OCI-M1 (cell line): Measurements from ENCODE around the gene KLK3.
A peak's percentile ranks its signal among the peaks of the same experiment; 100 is the strongest.

Experiments
- DNase-seq: peaks from one replicate; lab custom pipeline; 2025; lab: John Stamatoyannopoulos, UW

Gene KLK3

DNA sequence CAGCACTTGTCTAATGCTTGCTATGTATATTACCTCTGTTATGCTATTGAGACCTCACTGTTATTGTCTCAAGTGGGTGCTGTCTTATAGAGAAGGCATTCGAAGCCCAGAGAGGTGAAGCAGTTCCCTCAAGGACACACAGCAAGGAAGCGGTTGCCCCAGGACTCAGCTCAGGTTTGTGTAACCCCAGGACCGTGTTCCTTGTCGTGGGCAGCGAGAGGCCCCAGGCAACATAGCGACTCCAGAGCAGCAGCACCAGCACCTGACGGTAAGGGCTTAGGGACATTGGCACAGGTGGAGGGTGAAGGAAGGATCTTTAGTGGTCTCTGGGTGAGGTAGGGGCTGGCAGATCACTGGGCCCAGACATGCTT, 23.7 kb upstream of the KLK3 start:
- DNase-seq: no peak

DNA sequence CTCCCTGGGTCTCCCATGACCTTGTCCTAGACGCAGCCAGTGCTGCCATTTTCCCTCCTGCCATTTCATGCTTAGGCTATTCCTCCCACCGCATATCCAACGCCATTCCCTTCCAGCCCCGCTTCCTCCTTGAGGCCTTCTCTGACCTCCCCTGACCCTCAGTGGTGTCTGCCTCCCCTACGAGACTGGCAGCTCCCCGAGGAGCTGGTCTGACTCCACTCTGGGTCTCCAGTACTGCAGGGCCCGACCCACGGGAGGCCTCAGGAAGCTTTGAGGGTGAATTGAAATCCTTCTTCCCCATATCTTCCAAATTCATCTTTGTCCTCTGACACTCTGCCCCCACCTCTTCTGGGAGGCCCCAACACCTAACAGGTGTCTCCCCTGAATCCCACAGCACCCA, 22.0 kb upstream of the KLK3 start:
- no peak for DNase-seq

DNA sequence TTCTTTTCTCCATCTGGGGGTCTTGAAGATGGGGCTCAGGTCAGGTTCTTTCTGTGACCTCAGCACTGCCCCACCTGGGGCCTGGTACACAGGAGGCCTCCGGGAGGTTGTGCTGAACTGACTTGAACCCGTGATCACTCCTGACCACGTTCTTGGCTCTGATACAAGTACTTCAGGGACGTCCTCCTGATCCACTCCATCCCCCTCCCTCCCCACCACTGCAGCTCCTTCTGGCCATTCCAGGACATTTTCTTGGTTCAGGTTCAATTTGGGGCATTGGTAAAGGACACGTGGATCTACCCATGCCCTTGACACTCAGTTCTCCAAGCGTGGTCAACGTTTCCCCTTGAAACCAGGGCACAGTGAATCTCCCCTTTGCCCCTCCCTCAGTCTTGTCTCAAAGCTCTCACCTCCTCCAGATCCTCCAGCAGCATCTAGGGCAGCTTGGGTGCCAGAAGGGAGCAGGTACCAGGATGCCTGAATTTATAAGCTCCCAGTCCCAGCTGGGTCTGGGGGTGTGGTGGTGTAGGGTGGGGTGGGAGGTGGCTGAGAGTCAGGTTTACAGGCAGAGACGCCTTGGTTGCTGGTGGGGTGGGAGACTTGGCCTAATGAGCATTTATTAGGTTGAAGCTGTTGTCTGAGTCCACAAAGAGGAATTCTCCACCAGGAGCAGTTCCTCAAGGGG, 21.5 kb upstream of the KLK3 start, which contains the start of gene KLK15:
KLK15 (minus strand) TSS at position 458 of the 685 bp plus-strand sequence. CDS start 2,082 bp downstream, outside the sequence.
- no peak for DNase-seq

DNA sequence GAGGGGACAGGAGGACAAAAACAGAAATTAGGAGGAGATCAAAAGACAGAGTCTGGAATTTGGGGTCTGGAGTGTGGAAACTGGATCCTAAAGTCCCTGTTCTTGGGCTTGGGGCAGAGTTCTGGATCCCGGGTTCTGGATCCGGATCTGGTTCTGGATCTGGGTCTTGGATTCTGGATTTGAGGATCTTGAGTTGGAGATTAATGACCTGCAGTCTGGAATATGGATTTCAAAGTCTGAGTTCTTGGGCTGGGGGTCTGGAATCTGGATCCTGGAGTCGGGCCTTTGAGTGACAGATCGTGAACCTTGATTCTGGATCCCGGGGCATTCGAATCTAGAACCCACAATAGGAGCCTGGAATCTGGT, 20.9 kb upstream of the KLK3 start:
- DNase-seq: no peak

DNA sequence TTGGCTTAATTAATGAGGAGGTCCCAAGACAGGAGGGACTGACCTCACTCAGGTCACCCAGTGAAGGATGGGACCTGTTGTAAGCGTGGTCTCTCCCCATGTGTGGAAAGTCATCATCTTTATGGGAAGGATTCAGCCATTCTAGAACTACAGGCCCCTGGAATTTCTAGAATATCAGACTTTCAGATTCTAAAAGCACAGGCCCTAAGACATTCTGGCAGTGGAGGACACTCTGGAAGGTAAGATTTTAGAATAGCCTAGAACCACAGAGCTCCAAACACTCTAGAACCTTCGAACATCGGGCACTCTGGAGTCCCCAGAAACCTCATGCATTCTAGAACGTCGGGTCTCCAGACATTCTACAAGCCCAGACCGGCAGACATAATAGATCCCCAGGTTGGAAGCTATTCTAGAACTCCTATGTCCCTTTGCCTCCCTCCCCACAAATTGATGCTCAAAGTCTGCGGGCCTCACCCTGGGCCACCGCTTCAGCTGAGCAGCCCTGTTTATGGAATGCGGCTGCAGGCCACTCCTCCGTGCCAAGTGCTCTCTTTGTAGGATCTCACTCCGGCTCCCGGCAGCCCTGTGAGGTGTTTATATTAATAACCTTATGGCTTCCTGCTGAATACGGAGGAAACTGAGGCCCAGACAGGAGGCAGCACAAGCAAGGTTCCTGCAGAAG, 19.5 kb upstream of the KLK3 start:
- no peak for DNase-seq

DNA sequence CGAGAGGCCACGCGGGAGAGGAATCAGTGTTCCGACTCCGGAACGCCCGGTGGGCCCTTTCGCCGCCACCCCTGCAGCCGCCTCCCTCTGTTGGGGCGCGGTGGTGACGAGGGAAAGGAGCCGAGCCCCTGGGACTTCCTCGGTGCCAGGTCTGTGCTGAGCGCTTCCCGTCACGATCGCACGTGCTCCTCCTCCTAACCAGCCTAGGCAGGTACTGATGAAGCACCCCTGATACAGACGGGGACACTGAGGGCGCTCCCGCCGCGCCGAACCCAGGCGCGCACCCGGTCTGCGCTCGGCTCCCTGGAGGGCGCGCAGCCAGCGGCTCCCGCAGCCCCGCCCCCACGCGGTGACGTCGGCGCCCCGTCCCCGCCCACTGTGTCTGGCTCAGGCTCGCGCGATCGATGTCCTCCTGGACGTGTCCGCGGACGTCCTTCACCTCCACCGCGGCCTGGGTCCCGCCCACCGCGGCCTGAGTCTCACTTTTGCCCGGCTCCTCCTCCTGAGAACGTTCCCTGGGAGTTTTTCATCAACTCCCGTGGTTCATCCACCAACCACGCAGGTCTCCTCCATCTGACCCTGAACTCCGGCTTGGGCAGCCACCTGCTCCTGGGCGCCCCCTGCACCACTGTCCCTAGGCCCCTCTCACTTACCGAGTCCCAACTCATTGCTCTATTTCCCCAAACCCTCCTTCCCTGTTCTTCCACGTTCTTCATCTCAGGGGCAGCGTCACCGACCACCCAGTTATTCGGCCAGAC, 18.8 kb upstream of the KLK3 start:
- peak; percentile 59 for DNase-seq

DNA sequence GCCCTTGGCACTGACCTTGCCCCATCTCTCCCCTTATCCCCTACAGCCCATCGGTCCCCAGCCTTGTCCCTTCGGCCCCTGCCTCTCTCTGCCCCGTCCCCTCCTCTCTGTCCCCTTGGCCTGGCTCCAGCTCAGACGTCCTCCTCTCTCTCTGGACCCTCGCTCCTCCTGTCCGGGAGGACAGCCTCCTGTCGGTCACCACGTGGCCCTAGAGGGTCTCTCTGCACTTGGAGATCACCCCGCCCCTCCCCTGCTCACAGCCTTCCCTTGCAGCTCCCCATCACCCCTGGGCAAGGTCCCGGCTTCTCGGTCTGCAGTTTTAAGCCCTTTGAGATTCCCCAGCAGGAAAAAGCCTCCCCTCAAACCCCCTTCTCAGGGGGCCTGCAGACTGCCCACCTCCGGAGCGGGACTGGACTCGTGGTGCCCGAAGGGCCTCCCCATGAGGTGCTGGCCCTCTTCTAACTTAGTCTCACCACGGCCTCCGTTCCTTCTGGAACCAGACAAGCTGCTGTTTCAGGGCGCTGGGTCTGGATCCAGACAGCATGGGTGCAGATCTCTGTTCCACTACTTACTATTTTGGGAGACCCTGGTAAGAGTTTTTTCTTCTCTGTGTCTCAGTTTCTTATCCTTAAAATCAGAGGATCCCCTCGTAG, 18.0 kb upstream of the KLK3 start:
- no peak for DNase-seq

DNA sequence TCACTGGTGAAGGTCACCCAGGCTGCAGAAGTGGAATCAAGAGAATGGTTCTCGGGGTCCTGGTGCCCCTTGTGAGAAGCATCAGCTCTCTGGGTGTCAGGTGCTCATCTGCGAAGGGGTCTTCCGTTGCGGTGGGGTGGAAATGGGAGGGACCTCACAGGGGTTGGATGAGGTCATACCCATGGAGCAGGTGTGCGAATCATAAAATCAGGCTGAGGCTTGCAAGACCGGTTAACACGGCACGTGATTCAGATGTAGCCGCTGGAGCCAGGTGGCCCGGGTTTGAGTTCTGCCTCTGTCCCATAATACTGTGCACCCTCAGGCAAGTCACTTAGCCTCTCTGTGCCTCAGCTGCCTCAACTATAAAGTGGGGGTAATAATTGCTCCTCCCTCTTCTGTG, 17.4 kb upstream of the KLK3 start:
- DNase-seq: no peak

DNA sequence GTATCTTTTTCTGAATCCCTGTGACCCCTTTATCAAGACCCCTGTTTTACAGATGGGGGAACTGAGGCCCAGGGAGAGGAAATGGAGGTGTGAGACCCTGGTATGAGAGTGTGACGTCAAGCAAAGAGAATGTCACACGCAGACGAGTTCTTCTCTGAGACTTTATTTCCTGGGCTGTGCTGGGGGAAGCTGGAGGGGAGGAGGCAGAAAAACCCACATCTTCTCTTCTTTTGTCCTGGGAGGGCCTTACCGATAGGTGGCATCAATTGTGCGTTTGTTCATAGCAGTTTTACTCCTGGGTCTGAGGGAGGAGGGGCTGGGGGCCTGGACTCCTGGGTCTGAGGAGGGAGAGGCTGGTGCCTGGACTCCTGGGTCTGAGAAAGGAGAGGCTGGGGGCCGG, 16.5 kb upstream of the KLK3 start:
- peak; percentile 49 for DNase-seq

DNA sequence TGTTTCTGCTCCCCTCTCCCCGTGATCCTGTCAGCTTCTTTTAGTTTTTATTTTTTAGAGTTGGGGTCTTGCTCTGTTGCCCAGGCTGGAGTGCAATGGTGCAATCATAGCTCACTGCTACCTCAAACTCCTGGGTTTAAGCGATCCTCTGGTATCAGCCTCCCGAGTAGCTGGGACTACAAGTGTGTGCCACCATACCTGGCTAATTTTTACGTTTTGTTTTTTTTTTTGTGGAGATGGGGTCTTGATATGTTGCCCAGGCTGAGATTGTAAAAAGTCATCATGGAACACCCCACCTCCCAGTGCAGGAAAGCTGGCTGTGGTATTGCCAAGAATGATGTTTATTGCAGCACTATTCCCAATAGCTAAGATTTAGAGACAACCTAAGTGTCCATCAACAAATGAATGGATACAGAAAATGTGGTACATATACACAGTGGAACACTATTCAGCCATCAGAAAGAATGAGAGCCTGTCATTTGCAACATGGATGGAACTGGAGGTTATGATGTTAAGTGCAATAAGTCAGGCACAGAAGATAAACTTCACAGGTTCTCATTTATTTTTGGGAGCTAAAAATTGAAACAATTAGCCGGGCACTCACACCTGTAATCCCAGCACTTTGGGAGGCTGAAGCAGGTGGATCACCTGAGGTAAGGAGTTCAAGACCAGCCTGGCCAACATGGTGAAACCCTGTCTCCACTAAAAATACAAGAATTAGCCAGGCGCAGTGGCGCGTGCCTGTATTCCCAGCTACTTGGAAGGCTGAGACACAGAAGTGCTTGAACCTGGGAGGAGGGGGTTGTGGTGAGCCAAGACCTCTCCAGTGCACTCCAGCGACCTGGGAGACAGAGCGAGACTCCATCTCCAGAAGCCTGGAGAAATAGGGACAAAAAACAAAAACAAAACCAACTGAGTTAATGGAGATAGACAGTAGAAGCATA, 14.7 kb upstream of the KLK3 start:
- DNase-seq: no peak

DNA sequence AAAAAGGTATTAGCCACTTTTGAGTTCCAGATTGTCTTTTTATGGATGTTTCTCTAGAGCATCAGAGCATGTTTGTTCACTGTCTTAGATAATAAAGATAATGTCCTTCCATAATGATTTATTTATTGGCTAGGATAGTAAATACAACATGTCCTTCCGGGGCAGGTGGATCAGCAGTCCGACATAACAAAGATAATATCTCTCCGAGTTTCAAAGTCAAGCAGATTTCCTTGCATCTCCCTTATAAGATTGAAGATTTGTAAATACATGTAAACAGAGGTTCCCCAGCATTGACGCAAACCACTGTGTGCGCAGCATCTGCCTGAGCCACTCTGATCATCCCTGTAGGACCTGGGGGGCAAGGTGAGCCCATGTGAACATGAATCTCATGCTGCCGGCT, 12.6 kb upstream of the KLK3 start:
- DNase-seq: no peak

DNA sequence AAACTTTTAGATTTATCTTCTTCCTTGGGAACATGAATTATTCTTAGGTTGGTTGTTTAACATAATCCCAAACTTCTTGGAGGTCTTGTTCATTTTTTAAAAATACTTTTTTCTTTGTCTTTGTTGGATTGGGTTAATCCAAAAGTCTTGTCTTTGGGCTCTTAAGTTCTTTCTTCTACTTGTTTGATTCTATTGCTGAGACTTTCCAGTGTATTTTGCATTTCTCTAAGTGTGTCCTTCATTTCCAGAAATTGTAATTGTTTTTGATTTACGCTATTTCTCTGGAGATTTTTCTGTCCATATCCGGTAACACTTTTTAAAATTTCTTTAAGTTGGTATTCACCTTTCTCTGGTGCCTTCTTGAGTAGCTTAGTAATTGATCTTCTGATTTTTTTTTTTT, 11.5 kb upstream of the KLK3 start:
- no peak for DNase-seq

DNA sequence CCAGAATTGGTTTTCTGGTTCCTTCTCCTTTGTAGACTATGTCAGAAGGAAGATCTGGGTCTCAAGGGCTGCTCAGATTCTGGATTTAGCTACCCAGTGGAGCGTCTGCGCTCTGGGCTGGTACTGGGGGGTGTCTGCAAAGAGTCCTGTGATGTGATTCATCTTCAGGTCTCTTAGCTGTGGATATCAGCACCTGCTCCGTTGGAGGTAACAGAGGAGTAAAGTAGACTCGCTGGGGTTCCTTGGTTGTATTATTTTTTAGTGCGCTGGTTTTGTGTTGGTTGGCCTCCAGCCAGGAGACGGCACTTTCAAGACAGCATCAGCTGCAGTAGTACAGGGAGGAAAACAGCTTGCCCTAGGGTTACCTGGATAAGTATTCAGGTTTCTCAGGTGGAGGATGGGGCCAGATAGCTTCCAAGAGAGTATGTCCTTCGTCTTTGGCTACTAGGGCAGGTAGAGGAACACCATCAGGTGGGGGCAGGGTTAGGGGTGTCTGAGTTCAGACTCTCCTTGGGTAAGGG, 11.0 kb upstream of the KLK3 start:
- DNase-seq: no peak

DNA sequence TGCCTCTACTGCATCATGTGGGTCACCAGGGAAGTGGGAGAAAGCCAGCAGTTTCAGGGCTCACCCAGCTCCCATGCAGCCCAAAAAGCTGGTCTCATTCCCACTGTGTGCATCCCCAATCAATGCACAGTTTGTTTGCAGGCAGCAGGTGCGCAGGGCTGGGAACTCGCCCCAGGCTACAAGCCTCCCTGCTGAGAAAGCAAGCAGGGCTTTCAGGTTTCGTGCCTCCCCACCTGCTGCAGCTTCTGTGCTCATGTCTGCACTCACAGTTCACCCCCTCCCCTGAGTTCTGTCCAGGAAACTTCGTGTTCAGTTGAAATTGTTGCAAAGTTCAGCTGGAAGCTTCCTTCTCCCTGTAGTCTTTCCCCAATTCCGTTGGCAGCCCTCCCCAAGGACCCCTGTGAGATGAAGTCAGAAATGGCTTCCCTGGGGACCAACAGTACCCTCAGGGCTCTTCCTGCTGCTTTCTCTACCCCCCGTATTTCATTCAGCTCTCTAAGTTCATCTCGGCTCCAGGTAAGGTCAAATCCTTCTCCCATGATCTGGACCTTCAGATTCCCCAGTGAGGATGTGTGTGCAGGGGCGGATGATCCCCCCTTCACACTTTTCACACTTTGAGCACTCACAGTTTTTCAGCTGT, 10.3 kb upstream of the KLK3 start:
- no peak for DNase-seq

DNA sequence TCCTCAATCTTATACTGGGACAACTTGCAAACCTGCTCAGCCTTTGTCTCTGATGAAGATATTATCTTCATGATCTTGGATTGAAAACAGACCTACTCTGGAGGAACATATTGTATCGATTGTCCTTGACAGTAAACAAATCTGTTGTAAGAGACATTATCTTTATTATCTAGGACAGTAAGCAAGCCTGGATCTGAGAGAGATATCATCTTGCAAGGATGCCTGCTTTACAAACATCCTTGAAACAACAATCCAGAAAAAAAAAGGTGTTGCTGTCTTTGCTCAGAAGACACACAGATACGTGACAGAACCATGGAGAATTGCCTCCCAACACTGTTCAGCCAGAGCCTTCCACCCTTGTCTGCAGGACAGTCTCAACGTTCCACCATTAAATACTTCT, 4.0 kb upstream of the KLK3 start:
- no peak for DNase-seq

DNA sequence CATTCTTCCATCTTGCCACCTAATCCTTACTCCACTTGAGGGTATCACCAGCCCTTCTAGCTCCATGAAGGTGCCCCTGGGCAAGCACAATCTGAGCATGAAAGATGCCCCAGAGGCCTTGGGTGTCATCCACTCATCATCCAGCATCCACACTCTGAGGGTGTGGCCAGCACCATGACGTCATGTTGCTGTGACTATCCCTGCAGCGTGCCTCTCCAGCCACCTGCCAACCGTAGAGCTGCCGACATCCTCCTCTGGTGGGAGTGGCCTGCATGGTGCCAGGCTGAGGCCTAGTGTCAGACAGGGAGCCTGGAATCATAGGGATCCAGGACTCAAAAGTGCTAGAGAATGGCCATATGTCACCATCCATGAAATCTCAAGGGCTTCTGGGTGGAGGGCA, 3.1 kb upstream of the KLK3 start:
- no peak for DNase-seq

DNA sequence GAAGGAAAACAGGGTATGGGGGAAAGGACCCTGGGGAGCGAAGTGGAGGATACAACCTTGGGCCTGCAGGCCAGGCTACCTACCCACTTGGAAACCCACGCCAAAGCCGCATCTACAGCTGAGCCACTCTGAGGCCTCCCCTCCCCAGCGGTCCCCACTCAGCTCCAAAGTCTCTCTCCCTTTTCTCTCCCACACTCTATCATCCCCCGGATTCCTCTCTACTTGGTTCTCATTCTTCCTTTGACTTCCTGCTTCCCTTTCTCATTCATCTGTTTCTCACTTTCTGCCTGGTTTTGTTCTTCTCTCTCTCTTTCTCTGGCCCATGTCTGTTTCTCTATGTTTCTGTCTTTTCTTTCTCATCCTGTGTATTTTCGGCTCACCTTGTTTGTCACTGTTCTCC, 2.7 kb downstream of the KLK3 start:
- DNase-seq: no peak

DNA sequence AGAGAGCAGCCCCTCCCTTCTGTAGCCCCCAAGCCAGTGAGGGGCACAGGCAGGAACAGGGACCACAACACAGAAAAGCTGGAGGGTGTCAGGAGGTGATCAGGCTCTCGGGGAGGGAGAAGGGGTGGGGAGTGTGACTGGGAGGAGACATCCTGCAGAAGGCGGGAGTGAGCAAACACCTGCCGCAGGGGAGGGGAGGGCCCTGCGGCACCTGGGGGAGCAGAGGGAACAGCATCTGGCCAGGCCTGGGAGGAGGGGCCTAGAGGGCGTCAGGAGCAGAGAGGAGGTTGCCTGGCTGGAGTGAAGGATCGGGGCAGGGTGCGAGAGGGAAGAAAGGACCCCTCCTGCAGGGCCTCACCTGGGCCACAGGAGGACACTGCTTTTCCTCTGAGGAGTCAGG, 4.2 kb downstream of the KLK3 start:
- no peak for DNase-seq

DNA sequence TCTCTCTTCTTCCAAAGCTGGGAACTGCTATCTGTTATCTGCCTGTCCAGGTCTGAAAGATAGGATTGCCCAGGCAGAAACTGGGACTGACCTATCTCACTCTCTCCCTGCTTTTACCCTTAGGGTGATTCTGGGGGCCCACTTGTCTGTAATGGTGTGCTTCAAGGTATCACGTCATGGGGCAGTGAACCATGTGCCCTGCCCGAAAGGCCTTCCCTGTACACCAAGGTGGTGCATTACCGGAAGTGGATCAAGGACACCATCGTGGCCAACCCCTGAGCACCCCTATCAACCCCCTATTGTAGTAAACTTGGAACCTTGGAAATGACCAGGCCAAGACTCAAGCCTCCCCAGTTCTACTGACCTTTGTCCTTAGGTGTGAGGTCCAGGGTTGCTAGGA, 5.1 kb downstream of the KLK3 start:
- DNase-seq: no peak

DNA sequence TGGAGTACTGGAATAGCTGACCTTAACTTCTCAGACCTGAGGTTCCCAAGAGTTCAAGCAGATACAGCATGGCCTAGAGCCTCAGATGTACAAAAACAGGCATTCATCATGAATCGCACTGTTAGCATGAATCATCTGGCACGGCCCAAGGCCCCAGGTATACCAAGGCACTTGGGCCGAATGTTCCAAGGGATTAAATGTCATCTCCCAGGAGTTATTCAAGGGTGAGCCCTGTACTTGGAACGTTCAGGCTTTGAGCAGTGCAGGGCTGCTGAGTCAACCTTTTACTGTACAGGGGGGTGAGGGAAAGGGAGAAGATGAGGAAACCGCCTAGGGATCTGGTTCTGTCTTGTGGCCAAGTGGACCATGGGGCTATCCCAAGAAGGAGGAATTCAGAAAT, 6.3 kb downstream of the KLK3 start:
- DNase-seq: no peak
